ENCODE results near the gene METAP1. TPM values are rescaled to one million over a fixed set of nuclear protein-coding genes. Genes with fewer than 3 reads are reported as not detected.
"Not testable (repeated sequence)": the region's sequence is repeated elsewhere in the genome, so short reads cannot be mapped to it uniquely, and the experiment has no call there.

The METAP1 gene
- total RNA-seq, 1 experiment from 2014 or later: 72.2 TPM

DNA sequence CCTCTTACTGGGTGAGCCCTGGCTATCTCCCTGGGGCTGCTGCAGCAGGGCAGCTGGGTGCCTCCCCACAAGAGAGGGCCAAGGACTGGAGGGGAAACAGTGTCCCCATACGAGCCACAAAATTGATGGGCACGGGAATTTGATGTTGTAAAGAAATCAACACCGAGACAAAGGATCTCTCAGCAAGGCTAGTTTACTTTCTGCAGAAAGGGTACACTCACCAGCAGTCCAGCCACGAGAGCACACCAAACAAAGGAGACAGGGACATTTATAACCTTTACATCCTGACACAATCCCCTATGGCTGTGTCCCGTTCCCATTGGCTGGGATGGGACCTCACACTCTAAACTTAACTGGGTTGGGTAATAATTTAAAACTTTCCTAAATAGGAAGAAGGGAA is 25.9 kb downstream of the METAP1 start:
- intact Hi-C loops (cut with micrococcal nuclease; ENCODE audit: unreplicated experiment): no loop called here
- no peak for DNase-seq (ENCODE audit: low spot score)
- no peak overlapping the region for H3K4me3 ChIP-seq (ENCODE audit: low read depth, low read length, poor library complexity, severe bottlenecking)
- H3K36me3 ChIP-seq (ENCODE audit: insufficient read depth, low read length, poor library complexity, severe bottlenecking): peaks cover 5% of the 10 kb centered on the region
- H3K27ac ChIP-seq (ENCODE audit: low read depth, low read length, poor library complexity, severe bottlenecking): no peak overlapping the region
- H3K27me3 ChIP-seq (replicated peaks; ENCODE audit: insufficient read depth, low read depth, low read length, poor library complexity): no peaks in the 10 kb centered on the region
- no peaks in the 10 kb centered on the region for H3K9me3 ChIP-seq (ENCODE audit: low read depth, low read length, poor library complexity, severe bottlenecking)
- ChIA-PET POLR2A (ENCODE audit: low non-redundant PET) (no interaction called here), CTCF (no interaction called here)
- no peak for TF ChIP-seq EZH2 (IDR thresholded peaks at IDR 0.05; ENCODE audit: borderline replicate concordance, low read depth, low read length, poor library complexity, severe bottlenecking)
- TF ChIP-seq CTCF (conservative IDR thresholded peaks at IDR 0.05; ENCODE audit: low read depth, low read length): no peak
- BruUV-seq (replicated peaks): no TSS peak
- H3K4me1 ChIP-seq (ENCODE audit: insufficient read depth, low read length, poor library complexity, severe bottlenecking): no peaks in the 10 kb centered on the region

GRCh38 chr4:99022566-99022965 is 27.0 kb downstream of the METAP1 start:
- Histone ChIP-seq H3K27me3 (replicated peaks; ENCODE audit: insufficient read depth, low read depth, low read length, poor library complexity) (no peaks in the 10 kb centered on the region), H3K9me3 (ENCODE audit: low read depth, low read length, poor library complexity, severe bottlenecking) (no peaks in the 10 kb centered on the region), H3K36me3 (ENCODE audit: insufficient read depth, low read length, poor library complexity, severe bottlenecking) (peaks cover 5% of the 10 kb centered on the region), H3K27ac (ENCODE audit: low read depth, low read length, poor library complexity, severe bottlenecking) (no peak overlapping the region), H3K4me1 (ENCODE audit: insufficient read depth, low read length, poor library complexity, severe bottlenecking) (no peaks in the 10 kb centered on the region), H3K4me3 (ENCODE audit: low read depth, low read length, poor library complexity, severe bottlenecking) (no peak overlapping the region)
- intact Hi-C loops (cut with micrococcal nuclease; ENCODE audit: unreplicated experiment): no loop called here
- no peak for TF ChIP-seq EZH2 (IDR thresholded peaks at IDR 0.05; ENCODE audit: borderline replicate concordance, low read depth, low read length, poor library complexity, severe bottlenecking)
- no peak for TF ChIP-seq CTCF (conservative IDR thresholded peaks at IDR 0.05; ENCODE audit: low read depth, low read length)
- DNase-seq (ENCODE audit: low spot score): no peak
- CTCF ChIA-PET: no interaction called here
- POLR2A ChIA-PET (ENCODE audit: low non-redundant PET): no interaction called here
- no TSS peak for BruUV-seq (replicated peaks)

- CTCF ChIA-PET; H3K36me3 ChIP-seq (ENCODE audit: insufficient read depth, low read length, poor library complexity, severe bottlenecking); H3K4me3 ChIP-seq (ENCODE audit: low read depth, low read length, poor library complexity, severe bottlenecking); BruUV-seq (replicated peaks); H3K4me1 ChIP-seq (ENCODE audit: insufficient read depth, low read length, poor library complexity, severe bottlenecking); H3K9me3 ChIP-seq (ENCODE audit: low read depth, low read length, poor library complexity, severe bottlenecking); H3K27me3 ChIP-seq (replicated peaks; ENCODE audit: insufficient read depth, low read depth, low read length, poor library complexity); H3K27ac ChIP-seq (ENCODE audit: low read depth, low read length, poor library complexity, severe bottlenecking); intact Hi-C loops (cut with micrococcal nuclease; ENCODE audit: unreplicated experiment); POLR2A ChIA-PET (ENCODE audit: low non-redundant PET); DNase-seq (ENCODE audit: low spot score): not testable (repeated sequence)
Observed at GRCh38 chr4:99023800-99024251, 28.3 kb downstream of the METAP1 start.

GRCh38 chr4:99024481-99025275 is 29.2 kb downstream of the METAP1 start:
- DNase-seq (ENCODE audit: low spot score): no peak
- Histone ChIP-seq H3K4me3 (ENCODE audit: low read depth, low read length, poor library complexity, severe bottlenecking) (no peak overlapping the region), H3K27ac (ENCODE audit: low read depth, low read length, poor library complexity, severe bottlenecking) (no peak overlapping the region), H3K27me3 (replicated peaks; ENCODE audit: insufficient read depth, low read depth, low read length, poor library complexity) (no peaks in the 10 kb centered on the region), H3K36me3 (ENCODE audit: insufficient read depth, low read length, poor library complexity, severe bottlenecking) (peaks cover 5% of the 10 kb centered on the region), H3K4me1 (ENCODE audit: insufficient read depth, low read length, poor library complexity, severe bottlenecking) (peaks cover 11% of the 10 kb centered on the region), H3K9me3 (ENCODE audit: low read depth, low read length, poor library complexity, severe bottlenecking) (no peaks in the 10 kb centered on the region)
- POLR2A ChIA-PET (ENCODE audit: low non-redundant PET): no interaction called here
- CTCF ChIA-PET: no interaction called here
- TF ChIP-seq CTCF (conservative IDR thresholded peaks at IDR 0.05; ENCODE audit: low read depth, low read length): no peak
- no peak for TF ChIP-seq EZH2 (IDR thresholded peaks at IDR 0.05; ENCODE audit: borderline replicate concordance, low read depth, low read length, poor library complexity, severe bottlenecking)
- BruUV-seq (replicated peaks): no TSS peak
- intact Hi-C loops (cut with micrococcal nuclease; ENCODE audit: unreplicated experiment): no loop called here

All from A673 (cell line).